Activated naive CD4-positive, alpha-beta T cell treated with anti-CD3 and anti-CD28 coated beads for 36 hours (primary cell): ENCODE measurements around the gene UBE2L3. TPM values are rescaled to one million over a fixed set of nuclear protein-coding genes. Genes with fewer than 3 reads are reported as not detected.
"Not testable (repeated sequence)": the region's sequence is repeated elsewhere in the genome, so short reads cannot be mapped to it uniquely, and the experiment has no call there.

ENCODE experiments used
- CTCF ChIA-PET: fragments of 350-600 bp; sonication (Branson Sonifier 250); formaldehyde crosslinking; loops from one replicate; lab custom pipeline; 2021; ENCODE audit warnings: antibody characterized with exemption; lab: Charles Lee
- DNase-seq: peaks from one replicate; pipeline ENCODE4 v3.0.0-alpha.2; 2020
- H3K27ac Mint-ChIP-seq: one replicate; pipeline ENCODE4 v1.8.0; 2021; ENCODE audit warnings: mild to moderate bottlenecking, mixed read lengths
- H3K27me3 Mint-ChIP-seq: one replicate; pipeline ENCODE4 v1.8.0; 2021; ENCODE audit warnings: low read depth, mixed read lengths
- H3K36me3 Mint-ChIP-seq: one replicate; pipeline ENCODE4 v1.8.0; 2021; ENCODE audit warnings: low read depth, mixed read lengths
- H3K4me1 Mint-ChIP-seq: one replicate; pipeline ENCODE4 v1.8.0; 2021; ENCODE audit warnings: low read depth, mixed read lengths
- H3K4me3 Mint-ChIP-seq: one replicate; pipeline ENCODE4 v1.8.0; 2021; ENCODE audit warnings: mild to moderate bottlenecking, moderate library complexity, mixed read lengths
- H3K9me3 Mint-ChIP-seq: one replicate; pipeline ENCODE4 v1.8.0; 2021; ENCODE audit warnings: mixed read lengths
- intact Hi-C: fragments of 100-400 bp; cut with micrococcal nuclease; formaldehyde crosslinking; loops from one replicate; pipeline ENCODE4 v1.15.1; 2023
- total RNA-seq, 2 experiments: library from RNA; stranded (reverse); gene quantifications; one replicate each; pipeline ENCODE4 v1.2.3, GENCODE V29; 2021

UBE2L3 gene
- total RNA-seq, 2 experiments from 2014 or later, result 49.1 to 50.1 TPM

- H3K27me3 Mint-ChIP-seq, H3K36me3 Mint-ChIP-seq, H3K4me3 Mint-ChIP-seq, CTCF ChIA-PET, DNase-seq, intact Hi-C loops, H3K27ac Mint-ChIP-seq, H3K9me3 Mint-ChIP-seq, H3K4me1 Mint-ChIP-seq: not testable (repeated sequence)
Measured at GRCh38 chr22:21559345-21560125, 8.0 kb upstream of the UBE2L3 start.

- H3K27ac Mint-ChIP-seq, H3K9me3 Mint-ChIP-seq, H3K36me3 Mint-ChIP-seq, H3K27me3 Mint-ChIP-seq, intact Hi-C loops, H3K4me3 Mint-ChIP-seq, DNase-seq, H3K4me1 Mint-ChIP-seq, CTCF ChIA-PET: not testable (repeated sequence)
Measured at GRCh38 chr22:21560657-21561056, 6.9 kb upstream of the UBE2L3 start.

GRCh38 chr22:21563912-21564311 is 3.6 kb upstream of the UBE2L3 start:
- intact Hi-C loops, result no loop called here
- H3K27ac Mint-ChIP-seq, result no peak overlapping the region
- no peaks in the 10 kb centered on the region for H3K27me3 Mint-ChIP-seq
- H3K4me1 Mint-ChIP-seq, result peaks cover 5% of the 10 kb centered on the region
- no peaks in the 10 kb centered on the region for H3K9me3 Mint-ChIP-seq
- peaks cover 7% of the 10 kb centered on the region for H3K36me3 Mint-ChIP-seq
- H3K4me3 Mint-ChIP-seq, result no peak overlapping the region
- DNase-seq, result no peak
- CTCF ChIA-PET, result no interaction called here

DNA sequence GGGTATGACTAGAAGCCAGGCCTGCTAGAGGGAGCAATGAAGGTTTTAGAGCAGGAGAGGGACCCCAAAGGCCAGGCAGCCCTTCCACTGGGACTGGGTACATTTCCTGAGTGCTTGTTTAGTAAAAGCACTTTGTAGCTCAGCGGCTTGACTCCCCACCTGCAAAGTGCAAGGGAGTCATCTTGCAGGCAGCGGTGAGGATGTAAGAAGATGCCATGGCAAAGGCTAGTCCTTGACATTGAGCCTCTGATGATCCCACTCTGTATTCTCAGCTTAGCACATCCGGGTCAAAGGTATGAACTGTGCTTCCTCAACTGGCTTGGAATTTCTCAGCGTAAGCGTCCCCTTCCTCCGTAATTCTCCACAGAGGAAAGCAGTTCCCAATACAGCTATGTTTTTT is 3.1 kb upstream of the UBE2L3 start:
- Mint-ChIP-seq H3K9me3 (no peaks in the 10 kb centered on the region), H3K4me3 (no peak overlapping the region)
- intact Hi-C loops, result no loop called here

GRCh38 chr22:21568347-21569075 is 997 bp downstream of the UBE2L3 start:
- Mint-ChIP-seq H3K4me3 (peak overlapping the region; percentile 93), H3K27ac (peak overlapping the region; percentile 91), H3K27me3 (no peaks in the 10 kb centered on the region), H3K4me1 (peaks cover 48% of the 10 kb centered on the region), H3K36me3 (peaks cover 25% of the 10 kb centered on the region), H3K9me3 (no peaks in the 10 kb centered on the region)
- peak; percentile 49 for DNase-seq
- intact Hi-C loops, result no loop called here
- CTCF ChIA-PET, result interaction anchor here (0.5 to 1.9 kb wide), 5 partner anchors 24 to 130 kb away, joined by 3 to 8 read pairs (median 3); no protein-coding TSS in a partner anchor

More for the DNA sequence above, 3.1 kb upstream of the UBE2L3 start:
- H3K36me3 Mint-ChIP-seq, result peaks cover 8% of the 10 kb centered on the region
- CTCF ChIA-PET, result no interaction called here
- no peak overlapping the region for H3K27ac Mint-ChIP-seq
- H3K4me1 Mint-ChIP-seq, result peaks cover 8% of the 10 kb centered on the region
- no peaks in the 10 kb centered on the region for H3K27me3 Mint-ChIP-seq
- DNase-seq, result no peak

DNA sequence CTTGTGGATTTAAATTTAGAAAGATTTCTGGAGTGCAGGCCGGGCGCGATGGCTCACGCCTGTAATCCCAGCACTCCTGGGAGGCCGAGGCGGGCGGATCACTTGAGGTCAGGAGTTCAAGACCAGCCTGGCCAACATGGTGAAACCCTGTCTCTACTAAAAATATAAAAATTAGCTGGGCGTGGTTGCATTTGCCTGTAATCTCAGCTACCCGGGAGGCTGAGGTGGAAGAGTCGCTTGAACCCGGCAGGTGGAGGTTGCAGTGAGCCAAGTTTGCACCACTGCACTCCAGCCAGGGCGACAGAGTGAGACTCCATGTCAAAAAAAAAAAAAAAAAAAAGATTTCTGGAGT is 1.5 kb downstream of the UBE2L3 start:
- intact Hi-C loops, result not testable (repeated sequence)

DNA sequence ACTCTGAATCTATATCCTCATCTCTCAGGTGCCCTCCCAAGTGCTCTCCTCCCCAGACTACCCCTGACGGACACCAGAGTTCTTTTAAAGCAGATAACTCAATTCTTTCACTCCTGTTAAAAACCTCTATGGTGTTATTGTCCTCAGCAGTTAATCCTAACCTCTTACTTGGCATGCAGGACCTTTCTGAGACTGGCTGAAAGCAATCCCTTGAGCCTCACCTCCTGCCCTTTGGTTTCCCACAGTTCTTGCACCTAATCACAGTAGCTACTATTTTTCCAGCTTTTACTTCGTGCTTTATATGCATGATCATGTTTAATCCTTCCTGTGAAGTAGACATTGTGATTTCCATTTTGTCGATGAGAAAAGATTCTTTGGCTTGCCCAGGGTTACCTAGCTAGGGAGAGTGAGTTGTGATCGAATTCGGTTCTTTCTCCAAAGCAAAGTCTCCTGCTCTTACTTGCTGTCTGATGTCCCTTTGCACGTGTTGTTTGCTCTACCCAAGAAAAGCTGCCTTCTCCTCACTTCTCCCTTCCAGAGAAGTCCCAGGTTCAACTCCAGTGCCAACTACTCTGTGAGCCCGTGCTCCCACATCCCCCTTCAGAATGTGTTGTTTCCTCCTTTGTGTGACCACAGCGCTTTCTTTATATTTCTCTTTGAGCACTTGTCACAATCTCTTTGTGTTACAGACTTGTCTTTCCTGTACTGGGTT is 2.1 kb downstream of the UBE2L3 start:
- DNase-seq, result no peak
- intact Hi-C loops, result no loop called here

More for the DNA sequence above, 1.5 kb downstream of the UBE2L3 start:
- H3K27me3 Mint-ChIP-seq, H3K9me3 Mint-ChIP-seq, DNase-seq: not testable (repeated sequence)
- Mint-ChIP-seq H3K27ac (peak overlapping the region; percentile 62), H3K4me1 (peaks cover 52% of the 10 kb centered on the region), H3K36me3 (peaks cover 25% of the 10 kb centered on the region), H3K4me3 (peak overlapping the region; percentile 93)
- CTCF ChIA-PET, result interaction anchor here (0.9 to 1.9 kb wide), 3 partner anchors 19 to 78 kb away, joined by 3 to 8 read pairs (median 5); no protein-coding TSS in a partner anchor

GRCh38 chr22:21570398-21570797 is 2.9 kb downstream of the UBE2L3 start:
- CTCF ChIA-PET, result no interaction called here
- H3K4me1 Mint-ChIP-seq, result peaks cover 60% of the 10 kb centered on the region
- no peaks in the 10 kb centered on the region for H3K9me3 Mint-ChIP-seq

More for the DNA sequence above, 2.1 kb downstream of the UBE2L3 start:
- Mint-ChIP-seq H3K27ac (peak overlapping the region; percentile 62), H3K4me1 (peaks cover 57% of the 10 kb centered on the region), H3K9me3 (no peaks in the 10 kb centered on the region), H3K4me3 (peak overlapping the region; percentile 93), H3K27me3 (no peaks in the 10 kb centered on the region), H3K36me3 (peaks cover 25% of the 10 kb centered on the region)
- CTCF ChIA-PET, result interaction anchor here (0.9 to 1.9 kb wide), 3 partner anchors 18 to 77 kb away, joined by 3 to 8 read pairs (median 5); no protein-coding TSS in a partner anchor

DNA sequence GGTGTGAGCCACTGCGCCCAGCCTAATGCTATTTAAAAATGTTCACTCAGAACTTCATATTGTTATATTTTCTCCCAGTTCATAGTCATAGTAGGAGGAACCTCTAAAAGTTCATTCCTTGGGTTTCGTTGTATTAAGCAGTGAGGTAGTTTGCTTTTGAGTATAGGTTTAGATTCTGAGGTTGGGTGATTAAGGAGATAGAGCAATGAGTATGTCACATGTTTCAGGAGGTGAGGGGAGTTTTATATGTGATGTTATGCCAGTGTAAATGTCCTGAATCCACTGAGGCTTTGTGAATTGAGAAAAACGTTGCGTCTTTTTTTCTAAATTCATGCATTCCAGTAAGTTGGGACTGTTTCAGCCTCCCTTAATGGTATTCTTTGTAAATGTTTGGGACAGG is 4.2 kb downstream of the UBE2L3 start:
- CTCF ChIA-PET, result no interaction called here
- intact Hi-C loops, result loop anchor here (1.0 kb wide), 1 partner anchor 17 kb away; no protein-coding TSS in a partner anchor
- H3K27ac Mint-ChIP-seq, result peak overlapping the region; percentile 39
- peaks cover 25% of the 10 kb centered on the region for H3K36me3 Mint-ChIP-seq
- H3K9me3 Mint-ChIP-seq, result no peaks in the 10 kb centered on the region
- H3K4me1 Mint-ChIP-seq, result peaks cover 65% of the 10 kb centered on the region
- no peak for DNase-seq
- H3K27me3 Mint-ChIP-seq, result no peaks in the 10 kb centered on the region
- H3K4me3 Mint-ChIP-seq, result peak overlapping the region; percentile 16

More at GRCh38 chr22:21570398-21570797, 2.9 kb downstream of the UBE2L3 start:
- DNase-seq, result no peak
- Mint-ChIP-seq H3K4me3 (no peak overlapping the region), H3K27me3 (no peaks in the 10 kb centered on the region), H3K27ac (peak overlapping the region; percentile 61), H3K36me3 (peaks cover 25% of the 10 kb centered on the region)
- intact Hi-C loops, result no loop called here

DNA sequence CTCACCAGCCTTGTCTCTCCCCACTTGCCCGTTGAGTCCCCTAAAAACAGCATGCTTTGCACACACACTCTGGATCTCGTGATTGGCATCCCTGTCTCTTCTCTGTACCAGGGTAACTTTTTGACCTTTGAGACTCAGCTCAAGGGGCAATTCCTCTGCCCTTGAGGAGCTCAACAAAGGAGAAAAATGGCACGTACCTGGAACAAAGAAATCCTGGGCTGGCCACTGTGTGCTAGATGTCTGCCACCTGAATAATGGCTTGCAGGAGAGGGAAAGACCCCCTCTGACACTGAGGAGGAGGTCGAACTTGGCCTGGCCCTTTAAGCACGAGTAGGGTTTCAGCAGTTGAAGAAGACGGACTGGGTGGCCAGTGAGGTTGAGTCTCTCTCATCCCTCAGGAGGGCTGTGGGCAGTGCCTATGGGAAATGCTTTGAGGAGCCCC is 5.8 kb downstream of the UBE2L3 start:
- CTCF ChIA-PET, result interaction anchor here (2.4 kb wide), 1 partner anchor 70 kb away, joined by 12 read pairs; no protein-coding TSS in a partner anchor
- DNase-seq, result no peak
- Mint-ChIP-seq H3K27me3 (no peaks in the 10 kb centered on the region), H3K9me3 (no peaks in the 10 kb centered on the region), H3K27ac (no peak overlapping the region), H3K4me3 (no peak overlapping the region), H3K4me1 (peaks cover 77% of the 10 kb centered on the region), H3K36me3 (peaks cover 27% of the 10 kb centered on the region)
- intact Hi-C loops, result no loop called here

DNA sequence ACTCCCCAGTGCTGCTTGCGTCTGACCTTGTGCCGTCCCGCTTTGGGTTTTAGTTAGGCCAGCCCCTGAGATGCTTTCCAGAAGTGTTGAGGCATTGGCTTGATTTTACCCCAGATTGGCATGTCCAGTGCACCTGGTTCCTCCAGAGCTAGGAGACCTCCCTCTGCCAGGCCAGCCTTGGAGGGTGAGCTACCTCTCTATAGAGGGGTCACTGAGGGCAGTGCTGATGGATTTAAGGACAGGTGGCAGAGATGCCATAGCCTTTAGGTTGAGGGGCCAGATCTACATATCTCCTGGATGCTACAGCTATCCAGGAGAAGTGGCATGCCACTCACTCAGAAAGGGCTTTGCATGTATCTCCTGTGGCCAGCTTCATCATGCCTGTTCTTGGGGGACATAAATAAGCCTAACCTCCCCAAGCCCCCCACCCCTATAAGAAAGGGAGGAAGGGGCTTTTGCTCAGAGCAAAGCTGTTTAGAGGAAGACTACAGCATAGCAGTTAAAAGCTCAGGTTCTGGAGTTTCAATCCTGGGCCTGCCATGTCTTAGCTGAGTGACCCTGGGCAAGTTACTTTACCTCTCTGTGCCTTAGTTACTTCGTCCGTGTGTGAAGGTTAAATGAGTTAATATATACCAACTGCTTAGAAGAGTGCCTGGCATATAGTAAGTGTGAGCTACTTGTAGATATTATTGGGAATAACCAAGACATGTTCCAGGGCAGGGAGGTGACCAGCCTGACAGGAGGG is 6.4 kb downstream of the UBE2L3 start:
- no peak overlapping the region for H3K4me3 Mint-ChIP-seq

More for the DNA sequence above, 6.4 kb downstream of the UBE2L3 start:
- DNase-seq, result no peak
- Mint-ChIP-seq H3K9me3 (no peaks in the 10 kb centered on the region), H3K4me1 (peaks cover 77% of the 10 kb centered on the region), H3K36me3 (peaks cover 23% of the 10 kb centered on the region), H3K27ac (no peak overlapping the region), H3K27me3 (no peaks in the 10 kb centered on the region)
- intact Hi-C loops, result no loop called here
- CTCF ChIA-PET, result interaction anchor here (0.7 to 2.4 kb wide), 2 partner anchors 11 to 69 kb away, joined by 3 to 12 read pairs; no protein-coding TSS in a partner anchor
